BJ (cell line): ENCODE measurements around the gene LRMDA. TPM values are rescaled to one million over a fixed set of nuclear protein-coding genes. Genes with fewer than 3 reads are reported as not detected.

Experiments
- CTCF ChIA-PET: fragments of 350-600 bp; formaldehyde crosslinking; extraction: SDS; loops from one replicate; lab custom pipeline; 2021; ENCODE audit warnings: antibody characterized with exemption, inconsistent platforms; lab: Yijun Ruan, JAX
- POLR2A ChIA-PET: fragments of 300-600 bp; sonication (Branson Sonifier 250); formaldehyde crosslinking; extraction: SDS; loops from one replicate; lab custom pipeline; 2021; ENCODE audit warnings: antibody characterized with exemption; lab: Charles Lee
- DNase-seq: peaks from one replicate; pipeline ENCODE4 v3.0.0-alpha.2; 2011; ENCODE audit warnings: low read depth
- H3K27me3 ChIP-seq: 2 replicates; pipeline ENCODE4 v1.6.0; 2011; ENCODE audit warnings: low read length; ENCODE audit not compliant: control insufficient read depth, insufficient read depth
- H3K36me3 ChIP-seq: 2 replicates; pipeline ENCODE4 v1.5.1; 2011; ENCODE audit warnings: low read length; ENCODE audit not compliant: control insufficient read depth, insufficient read depth
- H3K4me3 ChIP-seq: 2 replicates; pipeline ENCODE4 v1.5.1; 2011; ENCODE audit warnings: low read depth, mild to moderate bottlenecking, control low read depth, low read length
- CTCF ChIP-seq: IDR thresholded peaks from 2 replicates; pipeline ENCODE4 v1.5.1; 2011; ENCODE audit warnings: low read depth, mild to moderate bottlenecking, control low read depth, inconsistent platforms, low read length, moderate library complexity; ENCODE audit not compliant: insufficient read depth
- polyA plus RNA-seq: library from polyadenylated mRNA; depleted of rRNA; stranded (reverse); fragments of >200 nt; gene quantifications from 2 replicates; pipeline ENCODE4 v1.2.3, GENCODE V29; 2011

LRMDA gene
- polyA plus RNA-seq, 1 experiment, result not detected

GRCh38 chr10:75612904-75613684 lies 181.7 kb downstream of the LRMDA start:
- Histone ChIP-seq H3K4me3 (no peak overlapping the region), H3K36me3 (no peaks in the 10 kb centered on the region), H3K27me3 (peaks cover 2% of the 10 kb centered on the region)
- ChIA-PET POLR2A (no interaction called here), CTCF (no interaction called here)
- TF ChIP-seq CTCF, result no peak
- no peak for DNase-seq

- peaks cover 2% of the 10 kb centered on the region; the same call in 1 of the 2 replicates for H3K27me3 ChIP-seq
- no peak overlapping the region for H3K4me3 ChIP-seq
- CTCF ChIA-PET, result no interaction called here
- H3K36me3 ChIP-seq, result no peaks in the 10 kb centered on the region
- POLR2A ChIA-PET, result no interaction called here
- DNase-seq, result no peak
- no peak for TF ChIP-seq CTCF
These were observed 182.5 kb downstream of the LRMDA start for GRCh38 chr10:75613685-75614504.

GRCh38 chr10:75616076-75616475 lies 184.7 kb downstream of the LRMDA start:
- H3K4me3 ChIP-seq, result no peak overlapping the region
- ChIA-PET CTCF (no interaction called here), POLR2A (no interaction called here)
- no peak for DNase-seq
- H3K27me3 ChIP-seq, result peaks cover 2% of the 10 kb centered on the region; the same call in 1 of the 2 replicates
- no peaks in the 10 kb centered on the region for H3K36me3 ChIP-seq
- TF ChIP-seq CTCF, result no peak

DNA sequence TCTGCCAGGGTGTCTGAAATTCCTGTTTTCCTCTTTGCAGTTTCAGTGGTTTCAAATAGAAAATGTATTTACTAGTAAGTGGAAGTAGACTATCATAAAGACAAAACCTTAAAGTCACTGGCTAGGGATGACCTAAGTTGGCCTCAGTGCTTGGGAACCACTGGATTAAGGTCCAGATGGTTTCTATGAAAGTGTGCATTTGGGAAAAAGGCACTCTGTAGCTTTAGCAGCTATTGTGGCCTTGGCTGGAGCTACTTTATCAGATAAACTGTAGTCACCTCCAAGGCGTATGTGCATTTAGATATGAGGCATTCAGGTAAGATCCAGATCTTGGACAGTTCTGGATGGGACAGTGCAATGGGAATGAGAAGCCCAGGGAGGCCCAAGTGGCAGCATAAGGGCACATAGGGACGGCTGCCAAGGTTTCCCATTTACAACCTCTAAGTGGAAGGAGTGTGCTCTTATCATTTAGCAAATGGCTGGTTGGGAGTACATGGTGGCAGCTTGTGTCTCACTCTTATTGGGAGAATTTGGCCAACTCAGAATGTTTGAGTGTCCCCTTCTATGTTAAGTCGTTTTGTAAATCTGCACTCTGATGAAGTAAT lies 185.6 kb downstream of the LRMDA start:
- Histone ChIP-seq H3K4me3 (no peak overlapping the region), H3K36me3 (no peaks in the 10 kb centered on the region), H3K27me3 (no peaks in the 10 kb centered on the region)
- CTCF ChIA-PET, result interaction anchor here (0.7 kb wide), 1 partner anchor 206 kb away, joined by 3 read pairs; no protein-coding TSS in a partner anchor
- POLR2A ChIA-PET, result no interaction called here
- no peak for DNase-seq
- no peak for TF ChIP-seq CTCF
